ENCODE measurements around the gene AIFM3. TPM values are rescaled to one million over a fixed set of nuclear protein-coding genes. Genes with fewer than 3 reads are reported as not detected.
"Not testable (repeated sequence)": the region's sequence is repeated elsewhere in the genome, so short reads cannot be mapped to it uniquely, and the experiment has no call there.

AIFM3 gene
- total RNA-seq, 2 donors from 2014 or later: 126 to 184 TPM

GRCh38 chr22:20939457-20940185 is 27.4 kb upstream of the AIFM3 start:
- intact Hi-C loops (cut with DNase I, micrococcal nuclease); ATAC-seq; DNase-seq: not testable (repeated sequence)

GRCh38 chr22:20940186-20940651 is 26.8 kb upstream of the AIFM3 start:
- no peak for DNase-seq
- no peak for ATAC-seq
- intact Hi-C loops (cut with DNase I, micrococcal nuclease): no loop called here

- intact Hi-C loops (cut with DNase I, micrococcal nuclease): no loop called here
- DNase-seq (no peak), ATAC-seq (no peak)
These were observed 26.1 kb upstream of the AIFM3 start for GRCh38 chr22:20940904-20941385.

GRCh38 chr22:20942203-20942902 is 24.7 kb upstream of the AIFM3 start:
- intact Hi-C loops (cut with DNase I, micrococcal nuclease); DNase-seq; ATAC-seq: not testable (repeated sequence)

GRCh38 chr22:20943104-20943933 is 23.7 kb upstream of the AIFM3 start:
- DNase-seq (no peak), ATAC-seq (no peak)
- intact Hi-C loops (cut with DNase I, micrococcal nuclease): no loop called here

- ATAC-seq (no peak), DNase-seq (no peak)
- intact Hi-C loops (cut with DNase I, micrococcal nuclease): no loop called here
These were observed 23.0 kb upstream of the AIFM3 start for GRCh38 chr22:20944042-20944441.

GRCh38 chr22:20945578-20945934 is 21.5 kb upstream of the AIFM3 start:
- intact Hi-C loops (cut with DNase I, micrococcal nuclease): no loop called here
- DNase-seq: no peak
- ATAC-seq: no peak

- no peak for ATAC-seq
- intact Hi-C loops (cut with DNase I, micrococcal nuclease): no loop called here
- DNase-seq: no peak
These were observed 20.7 kb upstream of the AIFM3 start for GRCh38 chr22:20946080-20946986.

- intact Hi-C loops (cut with DNase I, micrococcal nuclease): no loop called here
- DNase-seq (no peak), ATAC-seq (no peak)
These were observed 20.1 kb upstream of the AIFM3 start for GRCh38 chr22:20946991-20947390.

GRCh38 chr22:20948450-20948849 is 18.6 kb upstream of the AIFM3 start:
- DNase-seq (no peak), ATAC-seq (peak; percentile 28)
- intact Hi-C loops (cut with DNase I, micrococcal nuclease): no loop called here

- ATAC-seq (no peak), DNase-seq (no peak)
- intact Hi-C loops (cut with DNase I, micrococcal nuclease): no loop called here
These were observed 18.1 kb upstream of the AIFM3 start for GRCh38 chr22:20948989-20949388.

- DNase-seq (no peak), ATAC-seq (no peak)
- intact Hi-C loops (cut with DNase I, micrococcal nuclease): no loop called here
These were observed 17.3 kb upstream of the AIFM3 start for GRCh38 chr22:20949698-20950183.

GRCh38 chr22:20951151-20951931 is 15.7 kb upstream of the AIFM3 start:
- ATAC-seq (peak; percentile 34), DNase-seq (no peak)
- intact Hi-C loops (cut with DNase I, micrococcal nuclease): no loop called here

- intact Hi-C loops (cut with DNase I, micrococcal nuclease): no loop called here
- DNase-seq (peak in 1 of 2 donors; percentile 51), ATAC-seq (peak; percentile 24)
These were observed 15.1 kb upstream of the AIFM3 start for GRCh38 chr22:20951932-20952380.

- ATAC-seq: peak; percentile 42
- intact Hi-C loops (cut with DNase I, micrococcal nuclease): no loop called here
These were observed 14.3 kb upstream of the AIFM3 start for GRCh38 chr22:20952544-20953341.

GRCh38 chr22:20953342-20953608 is 13.8 kb upstream of the AIFM3 start:
- ATAC-seq: no peak
- no peak for DNase-seq
- intact Hi-C loops (cut with DNase I, micrococcal nuclease): no loop called here

More at GRCh38 chr22:20952544-20953341, 14.3 kb upstream of the AIFM3 start:
- peak; percentile 80 to 88 for DNase-seq
